ENCODE measurements around the gene ANKRD11. TPM values are rescaled to one million over a fixed set of nuclear protein-coding genes. Genes with fewer than 3 reads are reported as not detected.

ANKRD11 gene
- total RNA-seq, 1 experiment from 2014 or later, result 266 TPM

- no TSS peak for BruUV-seq (replicated peaks)
- ChIA-PET RAD21 (ENCODE audit: low non-redundant PET in 1 of 2, low total read pairs in 2 of 2, uncharacterized antibody in 2 of 2, unreplicated experiment in 2 of 2) (no interaction called here), POLR2A (no interaction called here), CTCF (interaction anchor here (1.4 kb wide), 1 partner anchor 42 kb away, joined by 3 read pairs; no protein-coding TSS in a partner anchor)
- DNase-seq (ENCODE audit: low read depth, low spot score), result no peak
- no peak for ATAC-seq
- TF ChIP-seq SIN3A (IDR thresholded peaks at IDR 0.05; ENCODE audit: low read depth) (no peak), JUND (IDR thresholded peaks at IDR 0.05) (no peak), POLR2AphosphoS5 (IDR thresholded peaks at IDR 0.05; ENCODE audit: low read depth, low read length) (no peak), EGR1 (IDR thresholded peaks at IDR 0.05; ENCODE audit: low read depth) (no peak), REST (IDR thresholded peaks at IDR 0.05; ENCODE audit: low read depth) (no peak), FOSL1 (IDR thresholded peaks at IDR 0.05; ENCODE audit: low read depth) (no peak), CBX3 (IDR thresholded peaks at IDR 0.05; ENCODE audit: low read depth) (no peak), CTCF (IDR thresholded peaks at IDR 0.05 in 2 of 3, conservative IDR thresholded peaks at IDR 0.05 in 1 of 3; ENCODE audit: borderline replicate concordance in 1 of 3, insufficient read depth in 1 of 3, low read depth in 2 of 3, low read length in 2 of 3) (no peak), ATF3 (IDR thresholded peaks at IDR 0.05) (no peak), RAD21 (IDR thresholded peaks at IDR 0.05; ENCODE audit: low read depth) (no peak), ZFX (IDR thresholded peaks at IDR 0.05) (no peak), EZH2 (IDR thresholded peaks at IDR 0.05) (no peak), YY1 (IDR thresholded peaks at IDR 0.05; ENCODE audit: extremely low read depth, insufficient replicate concordance, low read depth, low read length) (no peak)
- intact Hi-C loops (cut with micrococcal nuclease), result loop anchor here (2.0 kb wide), 1 partner anchor 72 kb away; the partner anchor contains the start of gene ZNF778
- Histone ChIP-seq H4K20me1 (ENCODE audit: insufficient read depth) (peaks cover 3% of the 10 kb centered on the region; the same call in 1 of the 2 replicates), H3K27me3 (ENCODE audit: insufficient read depth, low read length) (no peaks in the 10 kb centered on the region), H3K4me3 (replicated peaks in 1 of 2; ENCODE audit: low read depth in 1 of 2, low read length in 2 of 2) (no peak overlapping the region), H2AFZ (ENCODE audit: low read depth, low read length, poor library complexity, severe bottlenecking) (no peak overlapping the region), H3K79me2 (ENCODE audit: insufficient read depth, low read length) (peaks cover 48% of the 10 kb centered on the region; the same call in 1 of the 2 replicates), H3K4me2 (ENCODE audit: low read length) (no peak overlapping the region), H3K9me2 (ENCODE audit: insufficient read depth) (no peaks in the 10 kb centered on the region), H3K27ac (ENCODE audit: low read depth, low read length) (no peak overlapping the region), H3K4me1 (ENCODE audit: control insufficient read depth in 1 of 2, insufficient read depth in 2 of 2, low read length in 2 of 2) (no peaks in the 10 kb centered on the region), H3K9ac (ENCODE audit: low read length) (no peak overlapping the region), H3K36me3 (ENCODE audit: control insufficient read depth in 1 of 2, insufficient read depth in 2 of 2, low read length in 2 of 2) (peaks cover 46 to 48% of the 10 kb centered on the region in 2 experiments; a peak in 3 of 4 replicates), H3K9me3 (ENCODE audit: control insufficient read depth in 1 of 2, insufficient read depth in 1 of 2, low read depth in 1 of 2, low read length in 2 of 2) (no peaks in the 10 kb centered on the region)
Measured at GRCh38 chr16:89288966-89289365, 201.4 kb downstream of the ANKRD11 start.

Data from HCT116 (cell line).